Uterus (tissue), 4 donors: ENCODE data around the gene UNCX. TPM values are rescaled to one million over a fixed set of nuclear protein-coding genes. Genes with fewer than 3 reads are reported as not detected.

Source experiments
- DNase-seq, 2 donors: peaks; one replicate each; pipeline ENCODE4 v3.0.0-alpha.2; 2019 to 2020
- H3K27ac ChIP-seq, 2 donors: fragments of 200-600 bp; sonication (generic); 1 replicate in 1 of 2; 2 replicates in 1 of 2; pipeline ENCODE4 v1.5.1; 2016 to 2018
- H3K27me3 ChIP-seq, 2 donors: fragments of 200-600 bp; sonication (generic); one replicate each; pipeline ENCODE4 v1.5.1; 2018 to 2019; ENCODE audit warnings: control low read depth in 1 of 2
- H3K36me3 ChIP-seq, 2 donors: fragments of 200-600 bp; sonication (generic); one replicate each; pipeline ENCODE4 v1.5.1; 2019; ENCODE audit warnings: control low read depth in 1 of 2
- H3K4me1 ChIP-seq, 2 donors: fragments of 200-600 bp; sonication (generic); one replicate each; pipeline ENCODE4 v1.5.1; 2018 to 2019; ENCODE audit warnings: control low read depth in 1 of 2
- H3K4me3 ChIP-seq, 2 donors: fragments of 200-600 bp; sonication (generic); 1 replicate in 1 of 2; 2 replicates in 1 of 2; pipeline ENCODE4 v1.5.1; 2018 to 2019; ENCODE audit warnings: mild to moderate bottlenecking in 1 of 2
- H3K9me3 ChIP-seq, 2 donors: fragments of 200-600 bp; sonication (generic); one replicate each; pipeline ENCODE4 v1.5.1; 2019; ENCODE audit warnings: control low read depth in 1 of 2
- POLR2A ChIP-seq, 2 donors: fragments of 450-650 bp; IDR thresholded peaks; one replicate each; pipeline ENCODE4 v1.6.1; 2016; ENCODE audit warnings: antibody characterized with exemption in 2 of 2, mild to moderate bottlenecking in 1 of 2, moderate library complexity in 1 of 2
- intact Hi-C: fragments of 100-400 bp; cut with DNase I; formaldehyde crosslinking; loops from one replicate; pipeline ENCODE4 v1.15.1; 2023; ENCODE audit warnings: low total_unique reads
- total RNA-seq, 4 donors: library from RNA; depleted of rRNA in 3 of 4; stranded (reverse); fragments of >200 nt in 3 of 4; gene quantifications; one replicate each; pipeline versions ENCODE4 v1.1.0 to v1.2.4, GENCODE V29; 2014 to 2023
- TF ChIP-seq, protein P1 (sequence below), 4 experiments: fragments of 200-600 bp in 2 of 4; fragments of 450-650 bp in 2 of 4; sonication (generic) in 2 of 4; IDR thresholded peaks; one replicate each; pipeline ENCODE4 v1.5.1; 2016 to 2019; ENCODE audit warnings: antibody characterized with exemption in 4 of 4, mild to moderate bottlenecking in 2 of 4, moderate library complexity in 1 of 4
- donor health status: DM: yes; HTN: yes; CAD: no.

UNCX gene
- total RNA-seq, 4 donors from 2014 or later = not detected

DNA sequence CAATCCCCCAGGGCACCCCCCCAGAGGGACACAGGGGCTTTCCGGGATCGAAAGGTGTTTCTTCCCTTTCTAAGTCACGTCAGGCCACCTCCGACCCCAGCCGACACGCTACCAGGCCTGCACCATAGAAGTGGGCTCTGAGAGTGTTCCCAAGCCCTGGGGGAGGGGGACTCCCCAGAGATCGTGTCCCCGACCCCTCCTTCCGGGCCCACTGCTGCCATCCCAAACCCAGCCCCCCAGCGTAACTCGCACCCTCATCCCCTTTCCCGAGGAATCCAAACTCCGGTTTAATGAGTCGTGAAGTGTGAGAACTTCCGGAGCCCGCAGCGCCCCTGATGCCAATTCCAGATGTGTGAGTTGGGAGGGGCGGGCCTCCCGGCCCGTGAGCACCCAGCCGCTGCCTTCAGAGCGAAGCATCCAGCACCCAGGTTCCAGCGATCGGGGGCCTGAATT lies 11.3 kb downstream of the UNCX start:
- TF ChIP-seq, protein P1, sequence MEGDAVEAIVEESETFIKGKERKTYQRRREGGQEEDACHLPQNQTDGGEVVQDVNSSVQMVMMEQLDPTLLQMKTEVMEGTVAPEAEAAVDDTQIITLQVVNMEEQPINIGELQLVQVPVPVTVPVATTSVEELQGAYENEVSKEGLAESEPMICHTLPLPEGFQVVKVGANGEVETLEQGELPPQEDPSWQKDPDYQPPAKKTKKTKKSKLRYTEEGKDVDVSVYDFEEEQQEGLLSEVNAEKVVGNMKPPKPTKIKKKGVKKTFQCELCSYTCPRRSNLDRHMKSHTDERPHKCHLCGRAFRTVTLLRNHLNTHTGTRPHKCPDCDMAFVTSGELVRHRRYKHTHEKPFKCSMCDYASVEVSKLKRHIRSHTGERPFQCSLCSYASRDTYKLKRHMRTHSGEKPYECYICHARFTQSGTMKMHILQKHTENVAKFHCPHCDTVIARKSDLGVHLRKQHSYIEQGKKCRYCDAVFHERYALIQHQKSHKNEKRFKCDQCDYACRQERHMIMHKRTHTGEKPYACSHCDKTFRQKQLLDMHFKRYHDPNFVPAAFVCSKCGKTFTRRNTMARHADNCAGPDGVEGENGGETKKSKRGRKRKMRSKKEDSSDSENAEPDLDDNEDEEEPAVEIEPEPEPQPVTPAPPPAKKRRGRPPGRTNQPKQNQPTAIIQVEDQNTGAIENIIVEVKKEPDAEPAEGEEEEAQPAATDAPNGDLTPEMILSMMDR (IDR thresholded peaks at IDR 0.05) = no peak
- no peak for TF ChIP-seq POLR2A (IDR thresholded peaks at IDR 0.05)
- Histone ChIP-seq H3K4me3 (no peak overlapping the region), H3K36me3 (no peaks in the 10 kb centered on the region), H3K27ac (no peak overlapping the region), H3K9me3 (no peaks in the 10 kb centered on the region), H3K27me3 (peaks cover 33 to 93% of the 10 kb centered on the region in 2 donors), H3K4me1 (peaks cover 0 to 11% of the 10 kb centered on the region in 2 donors)
- intact Hi-C loops = no loop called here
- no peak for DNase-seq

DNA sequence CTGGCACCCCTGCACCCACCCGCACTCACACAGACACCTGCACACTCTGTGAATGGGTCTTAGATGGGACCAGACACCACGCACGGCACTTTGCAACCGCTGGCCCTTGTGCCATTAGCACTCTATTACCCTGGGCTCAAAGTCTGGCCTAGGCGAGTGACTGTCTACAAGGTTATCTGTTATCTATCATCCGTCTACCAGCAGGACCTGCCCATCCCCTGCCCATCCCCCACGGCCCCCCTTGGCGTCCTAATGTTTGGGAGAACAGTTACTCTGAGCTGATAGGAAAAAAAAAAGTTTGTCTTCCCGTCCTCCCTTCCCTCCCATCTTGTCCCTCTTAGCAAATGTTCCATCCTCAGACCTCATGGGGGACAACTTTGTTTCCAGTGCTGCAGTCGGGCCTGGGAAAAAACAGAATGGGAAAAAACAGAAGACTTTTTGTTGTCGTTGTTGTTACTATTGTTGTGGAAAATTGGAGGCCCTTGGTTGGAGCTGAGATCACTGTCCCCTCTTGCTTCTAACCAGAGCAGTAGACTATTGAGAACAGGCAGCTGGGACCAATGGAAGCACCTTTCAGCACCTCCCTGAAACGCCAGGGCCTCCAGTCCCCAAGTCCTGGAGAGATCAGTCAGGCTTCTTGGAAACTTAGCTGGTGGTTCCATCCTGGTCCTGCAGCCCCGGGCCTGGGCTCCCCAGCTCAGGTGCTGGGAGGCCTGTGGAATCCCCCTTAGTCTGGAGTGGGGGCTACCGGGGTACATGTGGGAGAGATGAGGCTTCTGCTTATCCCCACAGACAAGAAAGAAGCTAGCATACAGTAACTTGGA lies 12.2 kb downstream of the UNCX start:
- no peak for TF ChIP-seq POLR2A (IDR thresholded peaks at IDR 0.05)
- TF ChIP-seq, protein P1 (IDR thresholded peaks at IDR 0.05) = no peak
- H3K4me3 ChIP-seq = no peak overlapping the region
- peaks cover 0 to 11% of the 10 kb centered on the region in 2 donors for H3K4me1 ChIP-seq
- peaks cover 31 to 87% of the 10 kb centered on the region in 2 donors for H3K27me3 ChIP-seq
- DNase-seq = no peak
- no peaks in the 10 kb centered on the region for H3K9me3 ChIP-seq
- no peaks in the 10 kb centered on the region for H3K36me3 ChIP-seq
- H3K27ac ChIP-seq = no peak overlapping the region
- intact Hi-C loops = no loop called here

DNA sequence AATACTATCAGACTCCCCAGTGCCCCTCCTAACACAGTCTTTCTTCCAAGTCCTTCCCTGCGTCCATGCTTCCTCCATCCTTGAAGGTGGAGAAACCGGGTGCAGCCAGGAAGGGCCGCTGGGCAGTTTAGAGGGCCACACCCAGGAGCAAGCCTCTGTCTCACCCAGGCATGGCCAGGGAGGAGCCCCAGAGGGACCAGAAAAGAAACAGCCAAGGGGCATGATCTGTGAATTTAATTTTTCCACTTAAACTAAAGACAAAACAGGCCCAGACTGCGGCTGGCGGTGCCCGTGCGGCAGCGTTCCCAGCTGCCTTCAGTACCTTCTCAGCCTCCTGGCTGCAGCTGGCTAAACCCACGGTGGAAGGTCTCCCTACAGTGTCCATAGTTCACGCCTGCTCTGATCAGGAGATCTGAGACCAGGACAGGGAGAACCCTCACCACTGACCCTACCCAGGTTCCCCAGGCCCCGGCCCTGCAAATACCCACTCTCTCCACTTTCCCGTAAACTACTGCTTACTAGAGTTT lies 12.9 kb downstream of the UNCX start:
- Histone ChIP-seq H3K4me1 (peaks cover 0 to 11% of the 10 kb centered on the region in 2 donors), H3K27me3 (peaks cover 31 to 82% of the 10 kb centered on the region in 2 donors), H3K27ac (no peak overlapping the region), H3K4me3 (no peak overlapping the region), H3K9me3 (no peaks in the 10 kb centered on the region), H3K36me3 (no peaks in the 10 kb centered on the region)
- no peak for TF ChIP-seq POLR2A (IDR thresholded peaks at IDR 0.05)
- TF ChIP-seq, protein P1 (IDR thresholded peaks at IDR 0.05) = no peak
- DNase-seq = no peak
- intact Hi-C loops = no loop called here

DNA sequence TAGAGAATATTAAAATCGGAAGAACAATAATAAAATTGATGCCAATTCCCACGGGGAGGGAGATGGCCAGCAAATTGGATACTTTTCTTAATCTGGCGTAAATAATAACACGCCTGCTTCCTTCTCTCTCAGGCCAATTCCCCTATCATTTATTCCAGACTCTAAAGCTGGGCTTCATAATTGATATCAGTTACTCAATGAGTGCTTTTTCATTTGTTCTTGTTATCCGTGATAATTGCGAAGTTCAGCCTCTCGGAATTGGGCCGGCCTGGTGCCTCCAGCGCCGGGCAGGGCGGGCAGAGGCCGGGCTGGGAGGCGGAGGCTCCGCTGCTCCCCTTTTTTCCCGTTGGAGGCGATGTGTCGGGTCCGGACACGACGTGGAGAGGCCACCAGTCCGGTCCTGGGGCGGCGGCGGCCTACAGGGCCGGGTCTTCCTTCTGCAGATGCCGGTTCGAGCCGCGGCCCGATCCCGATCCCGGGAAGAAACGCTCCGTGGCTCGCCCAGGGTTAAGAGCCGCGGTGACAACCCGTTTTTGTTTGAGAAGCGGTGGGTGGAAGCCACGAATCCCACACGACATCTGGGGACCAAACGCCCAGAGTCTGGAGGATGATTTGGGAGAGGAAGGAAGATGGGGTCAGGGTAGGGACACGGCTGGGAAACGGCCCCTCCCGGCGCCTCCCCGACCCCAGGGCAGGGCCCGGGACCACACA lies 13.6 kb downstream of the UNCX start:
- Histone ChIP-seq H3K4me3 (no peak overlapping the region), H3K36me3 (no peaks in the 10 kb centered on the region), H3K4me1 (peaks cover 0 to 11% of the 10 kb centered on the region in 2 donors), H3K27me3 (peaks cover 25 to 76% of the 10 kb centered on the region in 2 donors), H3K9me3 (no peaks in the 10 kb centered on the region), H3K27ac (no peak overlapping the region)
- TF ChIP-seq POLR2A (IDR thresholded peaks at IDR 0.05) = no peak
- TF ChIP-seq, protein P1 (IDR thresholded peaks at IDR 0.05) = no peak
- intact Hi-C loops = no loop called here
- no peak for DNase-seq
